Right cardiac atrium (tissue), 5 donors: Measurements from ENCODE around the gene ABCD2. TPM values are rescaled to one million over a fixed set of nuclear protein-coding genes. Genes with fewer than 3 reads are reported as not detected.
A peak's percentile ranks its signal among the peaks of the same experiment; 100 is the strongest.
"Not testable (repeated sequence)": the region's sequence is repeated elsewhere in the genome, so short reads cannot be mapped to it uniquely, and the experiment has no call there.

Source experiments
- ATAC-seq, 2 donors: fragments of 200-7000 bp; cut with Tn5 transposase; one replicate each; pipeline versions ENCODE4 v1.8.0 to v1.9.1; 2020; ENCODE audit warnings: moderate library complexity in 2 of 2, mild to moderate bottlenecking in 1 of 2
- DNase-seq, 3 donors: peaks; one replicate each; pipeline ENCODE4 v3.0.0-alpha.2; 2020
- H3K27ac ChIP-seq: one replicate; pipeline ENCODE4 v1.5.1; 2013; ENCODE audit warnings: mild to moderate bottlenecking, low read length, control low read depth, moderate library complexity
- H3K27me3 ChIP-seq: one replicate; pipeline ENCODE4 v1.6.1; 2013; ENCODE audit not compliant: control insufficient read depth, insufficient read depth
- H3K4me1 ChIP-seq: one replicate; pipeline ENCODE4 v1.6.1; 2013; ENCODE audit warnings: low read length; ENCODE audit not compliant: control insufficient read depth, insufficient read depth
- H3K4me3 ChIP-seq: one replicate; pipeline ENCODE4 v1.5.1; 2013; ENCODE audit warnings: low read length, control low read depth
- H3K9me3 ChIP-seq: one replicate; pipeline ENCODE4 v1.6.1; 2013; ENCODE audit warnings: low read length; ENCODE audit not compliant: control insufficient read depth
- WGBS: extraction: QIAGEN DNeasy Blood & Tissue Kit; methylation state at CpG from one replicate; pipeline ENCODE4 v1.1.7; 2013; 5-methylcytosine and 5-hydroxymethylcytosine counted together
- intact Hi-C, 4 donors: fragments of 100-400 bp; cut with DNase I; formaldehyde crosslinking; loops; one replicate each; pipeline versions ENCODE4 v1.11.0 to v1.14.0; 2022 to 2023
- polyA plus RNA-seq: library from polyadenylated mRNA; stranded (reverse); fragments of 200-250 nt; gene quantifications from one replicate; pipeline ENCODE4 v1.2.3, GENCODE V29; 2013
- total RNA-seq, 4 donors: library from RNA; stranded (reverse); fragmentation: NEBNext Ultra II Directional; extraction: Animal tissue kit (Norgen Biotek cat#: 25700); gene quantifications; one replicate each; pipeline ENCODE4 v1.2.1, GENCODE V29; 2021
- donor health status: healthy with polysubstance abuse.
- donor health status: DM: no; HTN: yes; CAD: no.
- donor health status: DM: no; HTN: no; CAD: no.
- donor health status: DM: no; HTN: yes; CAD: no; lungs with severe emphysema.
- donor health status: DM: yes; HTN: yes; CAD: no.

The ABCD2 gene
- total and polyA plus RNA-seq, 5 donors, result 4.3 to 16.2 (median 13.9) TPM

GRCh38 chr12:39541471-39541870 lies 78.1 kb downstream of the ABCD2 start:
- Histone ChIP-seq H3K4me1 (no peaks in the 10 kb centered on the region), H3K27me3 (no peaks in the 10 kb centered on the region), H3K4me3 (no peak overlapping the region), H3K9me3 (no peaks in the 10 kb centered on the region), H3K27ac (no peak overlapping the region)
- WGBS, result 49% methylated on average over 2 of the region's 2 CpGs
- intact Hi-C loops, result no loop called here
- ATAC-seq (no peak), DNase-seq (no peak)

GRCh38 chr12:39538679-39539104 lies 80.9 kb downstream of the ABCD2 start:
- intact Hi-C loops, result no loop called here
- Histone ChIP-seq H3K4me1 (no peaks in the 10 kb centered on the region), H3K27me3 (no peaks in the 10 kb centered on the region), H3K4me3 (no peak overlapping the region), H3K9me3 (no peaks in the 10 kb centered on the region), H3K27ac (no peak overlapping the region)
- no peak for DNase-seq
- no peak for ATAC-seq
- 91% methylated on average over 18 of the region's 18 CpGs for WGBS

- no peak overlapping the region for H3K27ac ChIP-seq
- no peak for ATAC-seq
- DNase-seq, result no peak
- intact Hi-C loops, result no loop called here
- H3K4me3 ChIP-seq, result no peak overlapping the region
- H3K9me3 ChIP-seq, result no peaks in the 10 kb centered on the region
- no peaks in the 10 kb centered on the region for H3K27me3 ChIP-seq
- no peaks in the 10 kb centered on the region for H3K4me1 ChIP-seq
Observed at GRCh38 chr12:39533951-39534350, 85.7 kb downstream of the ABCD2 start.

GRCh38 chr12:39532448-39532847 lies 87.2 kb downstream of the ABCD2 start:
- Histone ChIP-seq H3K4me1 (no peaks in the 10 kb centered on the region), H3K4me3 (no peak overlapping the region), H3K9me3 (no peaks in the 10 kb centered on the region), H3K27me3 (no peaks in the 10 kb centered on the region), H3K27ac (no peak overlapping the region)
- WGBS, result 80% methylated on average over 4 of the region's 4 CpGs
- DNase-seq (no peak), ATAC-seq (no peak)
- intact Hi-C loops, result no loop called here

GRCh38 chr12:39526974-39527373 lies 92.6 kb downstream of the ABCD2 start:
- no peaks in the 10 kb centered on the region for H3K27me3 ChIP-seq
- H3K9me3 ChIP-seq, result no peaks in the 10 kb centered on the region
- intact Hi-C loops, result no loop called here
- H3K27ac ChIP-seq, result no peak overlapping the region
- DNase-seq, result no peak
- no peaks in the 10 kb centered on the region for H3K4me1 ChIP-seq
- no peak for ATAC-seq
- WGBS, result 83% methylated on average over 2 of the region's 2 CpGs
- no peak overlapping the region for H3K4me3 ChIP-seq

- H3K4me1 ChIP-seq, H3K27me3 ChIP-seq, DNase-seq, ATAC-seq, H3K9me3 ChIP-seq, H3K4me3 ChIP-seq, intact Hi-C loops, H3K27ac ChIP-seq: not testable (repeated sequence)
Observed at GRCh38 chr12:39522167-39522566, 97.4 kb downstream of the ABCD2 start.

GRCh38 chr12:39510001-39510400 lies 109.6 kb downstream of the ABCD2 start:
- no peak overlapping the region for H3K27ac ChIP-seq
- ATAC-seq (peak in 1 of 2 donors; percentile 22), DNase-seq (no peak)
- intact Hi-C loops, result no loop called here
- no peaks in the 10 kb centered on the region for H3K27me3 ChIP-seq
- no peaks in the 10 kb centered on the region for H3K4me1 ChIP-seq
- no peak overlapping the region for H3K4me3 ChIP-seq
- no peaks in the 10 kb centered on the region for H3K9me3 ChIP-seq
- WGBS, result 92% methylated on average over 1 of the region's 1 CpG

GRCh38 chr12:39505554-39505953 lies 114.0 kb downstream of the ABCD2 start:
- Histone ChIP-seq H3K27ac (no peak overlapping the region), H3K27me3 (no peaks in the 10 kb centered on the region), H3K4me1 (no peaks in the 10 kb centered on the region), H3K4me3 (no peak overlapping the region), H3K9me3 (no peaks in the 10 kb centered on the region)
- DNase-seq (no peak), ATAC-seq (no peak)
- intact Hi-C loops, result no loop called here

- ATAC-seq, result no peak
- Histone ChIP-seq H3K27ac (no peak overlapping the region), H3K27me3 (no peaks in the 10 kb centered on the region), H3K4me1 (no peaks in the 10 kb centered on the region), H3K9me3 (no peaks in the 10 kb centered on the region), H3K4me3 (no peak overlapping the region)
- WGBS, result 78% methylated on average over 2 of the region's 2 CpGs
- DNase-seq, result no peak
- intact Hi-C loops, result no loop called here
Observed at GRCh38 chr12:39505023-39505422, 114.6 kb downstream of the ABCD2 start.

GRCh38 chr12:39503439-39503838 lies 116.2 kb downstream of the ABCD2 start:
- ATAC-seq (no peak), DNase-seq (no peak)
- H3K4me1 ChIP-seq, result no peaks in the 10 kb centered on the region
- WGBS, result 97% methylated on average over 1 of the region's 1 CpG
- no peak overlapping the region for H3K4me3 ChIP-seq
- H3K27me3 ChIP-seq, result no peaks in the 10 kb centered on the region
- H3K27ac ChIP-seq, result no peak overlapping the region
- H3K9me3 ChIP-seq, result no peaks in the 10 kb centered on the region
- intact Hi-C loops, result no loop called here

GRCh38 chr12:39502726-39503125 lies 116.9 kb downstream of the ABCD2 start:
- Histone ChIP-seq H3K9me3 (no peaks in the 10 kb centered on the region), H3K27ac (no peak overlapping the region), H3K27me3 (no peaks in the 10 kb centered on the region), H3K4me3 (no peak overlapping the region), H3K4me1 (no peaks in the 10 kb centered on the region)
- no peak for DNase-seq
- ATAC-seq, result no peak
- intact Hi-C loops, result no loop called here
- 66% methylated on average over 1 of the region's 1 CpG for WGBS
